Activated naive CD4-positive, alpha-beta T cell treated with Interleukin-2 at 50 U/mL for 16 hours (primary cell): ENCODE measurements around the gene CHP1.
"Not testable (repeated sequence)": the region's sequence is repeated elsewhere in the genome, so short reads cannot be mapped to it uniquely, and the experiment has no call there.

Experiments
- DNase-seq: peaks from one replicate; pipeline ENCODE4 v3.0.0-alpha.2; 2020

Gene CHP1

GRCh38 chr15:41301587-41301986 lies 70.5 kb downstream of the CHP1 start:
- DNase-seq: no peak

GRCh38 chr15:41304149-41304770 lies 73.2 kb downstream of the CHP1 start:
- DNase-seq: no peak

- DNase-seq: no peak
Observed at GRCh38 chr15:41307679-41308078, 76.6 kb downstream of the CHP1 start.

- DNase-seq: no peak
Observed at GRCh38 chr15:41309226-41309905, 78.3 kb downstream of the CHP1 start.

- not testable (repeated sequence) for DNase-seq
Observed at GRCh38 chr15:41320805-41321330, 89.8 kb downstream of the CHP1 start.

GRCh38 chr15:41323611-41324010 lies 92.5 kb downstream of the CHP1 start:
- no peak for DNase-seq

GRCh38 chr15:41331281-41331680 lies 100.2 kb downstream of the CHP1 start:
- no peak for DNase-seq
